ENCODE results near the gene ADGRA3.
"Not testable (repeated sequence)": the region's sequence is repeated elsewhere in the genome, so short reads cannot be mapped to it uniquely, and the experiment has no call there.

ADGRA3 gene

DNA sequence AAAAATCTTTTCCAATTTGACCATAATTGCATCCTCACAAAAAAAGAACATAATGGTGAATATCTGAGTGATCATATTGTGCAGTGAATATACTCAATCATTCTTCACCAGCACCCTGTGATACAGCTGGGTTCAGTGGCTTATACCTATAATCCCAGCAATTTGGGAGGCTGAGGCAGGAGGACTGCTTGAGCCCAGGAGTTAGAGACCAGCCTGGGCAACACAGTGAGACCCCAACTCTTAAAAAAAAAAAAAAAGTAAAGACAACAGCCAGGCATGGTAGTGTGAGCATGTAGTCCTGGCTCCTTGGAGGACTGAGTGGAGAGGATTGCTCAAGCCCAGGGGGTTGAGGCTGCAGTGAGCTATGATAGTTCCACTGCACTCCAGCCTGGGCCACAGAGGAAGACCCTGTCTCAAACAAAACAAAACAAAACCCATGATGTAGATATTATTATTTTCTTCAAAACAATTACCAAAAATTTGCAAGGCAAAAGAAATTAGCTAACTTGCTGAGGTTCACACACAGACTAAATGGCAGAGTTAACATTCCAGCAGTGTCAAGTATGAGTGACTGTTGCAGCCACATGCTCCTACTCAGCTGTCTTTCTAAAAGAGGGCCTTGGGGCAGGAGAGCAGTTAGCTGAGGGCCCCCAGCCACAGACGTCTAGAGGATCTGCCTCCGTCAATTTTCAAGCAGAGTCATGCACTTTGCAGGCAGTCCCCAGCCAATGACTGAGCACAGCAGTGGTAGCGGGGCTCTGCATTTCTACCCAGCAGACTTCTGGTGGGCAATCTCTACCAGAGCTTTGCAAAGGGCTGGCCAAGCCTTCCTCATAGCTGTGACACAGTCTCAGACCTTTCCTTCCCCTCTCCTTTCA, 33.4 kb downstream of the ADGRA3 start:
- no peak overlapping the region for H3K4me3 ChIP-seq (ENCODE audit: low read length)
- DNase-seq (ENCODE audit: low read depth, low spot score) = no peak
- WGBS (ENCODE audit: insufficient coverage, insufficient read length) = no CpG with 5 or more reads among the region's 3 CpGs
- H3K27me3 ChIP-seq (ENCODE audit: control insufficient read depth, insufficient read depth, low read length) = no peaks in the 10 kb centered on the region
- H3K9me3 ChIP-seq (ENCODE audit: control insufficient read depth, insufficient read depth, low read length) = no peaks in the 10 kb centered on the region
- no peak overlapping the region for H3K27ac ChIP-seq (ENCODE audit: low read length)
- H3K36me3 ChIP-seq (ENCODE audit: control insufficient read depth, insufficient read depth, low read length) = no peaks in the 10 kb centered on the region
- H3K4me1 ChIP-seq (ENCODE audit: control insufficient read depth, insufficient read depth, low read length) = peaks cover 5% of the 10 kb centered on the region

DNA sequence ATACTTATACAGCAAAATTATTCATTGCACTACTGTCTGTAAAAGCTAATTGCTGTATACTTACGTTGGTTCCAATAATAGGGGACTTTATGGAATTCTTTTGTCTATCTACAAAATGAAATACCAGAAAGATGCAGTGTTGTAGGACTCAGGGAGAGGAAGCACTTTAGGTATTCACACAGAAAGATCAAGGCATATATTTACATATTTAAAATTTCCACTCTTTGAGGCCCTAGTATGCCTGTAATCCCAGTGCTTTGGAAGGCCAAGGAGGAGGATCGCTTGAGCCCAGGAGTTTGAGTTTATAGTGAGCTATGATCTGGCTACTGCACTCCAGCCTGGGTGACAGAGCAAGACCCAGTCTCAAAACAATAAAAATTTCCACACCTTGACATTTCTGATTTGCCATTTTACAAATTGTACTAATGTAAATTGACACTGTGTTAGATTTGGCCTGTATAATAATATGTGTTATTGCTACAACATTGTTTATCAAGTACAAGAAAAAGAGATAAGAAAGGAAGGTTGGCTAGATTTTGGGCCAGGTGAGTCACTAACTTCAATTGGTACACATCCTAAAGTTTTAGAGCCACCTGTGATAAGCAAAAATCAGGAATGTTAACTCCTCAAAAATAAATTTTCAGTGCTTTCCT, 35.1 kb downstream of the ADGRA3 start:
- H3K27ac ChIP-seq (ENCODE audit: low read length) = no peak overlapping the region
- DNase-seq (ENCODE audit: low read depth, low spot score) = no peak
- no peaks in the 10 kb centered on the region for H3K9me3 ChIP-seq (ENCODE audit: control insufficient read depth, insufficient read depth, low read length)
- H3K27me3 ChIP-seq (ENCODE audit: control insufficient read depth, insufficient read depth, low read length) = no peaks in the 10 kb centered on the region
- peaks cover 2% of the 10 kb centered on the region for H3K4me1 ChIP-seq (ENCODE audit: control insufficient read depth, insufficient read depth, low read length)
- no peaks in the 10 kb centered on the region for H3K36me3 ChIP-seq (ENCODE audit: control insufficient read depth, insufficient read depth, low read length)
- WGBS (ENCODE audit: insufficient coverage, insufficient read length) = no CpG with 5 or more reads among the region's 2 CpGs
- no peak overlapping the region for H3K4me3 ChIP-seq (ENCODE audit: low read length)

DNA sequence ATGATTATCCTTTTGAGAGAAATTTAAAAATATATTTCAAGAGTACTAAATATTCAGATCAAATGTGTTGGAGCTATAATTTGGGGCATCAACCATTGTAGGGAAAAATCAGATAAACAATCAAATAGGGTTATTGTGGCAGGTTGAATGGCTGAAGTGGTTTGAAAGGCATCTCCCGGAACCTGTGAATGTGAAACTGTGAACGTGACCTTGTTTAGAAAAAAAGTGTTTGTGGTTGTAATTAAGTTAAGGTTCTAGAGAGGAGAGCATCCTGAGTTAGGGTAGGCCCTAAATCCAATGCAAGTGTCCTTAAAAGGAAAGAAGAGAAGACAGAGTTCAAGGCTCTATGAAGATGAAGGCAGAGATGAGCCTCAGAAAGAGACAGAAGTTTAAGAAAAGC, 37.4 kb downstream of the ADGRA3 start:
- no peak for DNase-seq (ENCODE audit: low read depth, low spot score)
- Histone ChIP-seq H3K27me3 (ENCODE audit: control insufficient read depth, insufficient read depth, low read length) (no peaks in the 10 kb centered on the region), H3K4me1 (ENCODE audit: control insufficient read depth, insufficient read depth, low read length) (peaks cover 5% of the 10 kb centered on the region), H3K27ac (ENCODE audit: low read length) (no peak overlapping the region), H3K4me3 (ENCODE audit: low read length) (no peak overlapping the region), H3K9me3 (ENCODE audit: control insufficient read depth, insufficient read depth, low read length) (no peaks in the 10 kb centered on the region), H3K36me3 (ENCODE audit: control insufficient read depth, insufficient read depth, low read length) (no peaks in the 10 kb centered on the region)
- no CpG with 5 or more reads among the region's 2 CpGs for WGBS (ENCODE audit: insufficient coverage, insufficient read length)

DNA sequence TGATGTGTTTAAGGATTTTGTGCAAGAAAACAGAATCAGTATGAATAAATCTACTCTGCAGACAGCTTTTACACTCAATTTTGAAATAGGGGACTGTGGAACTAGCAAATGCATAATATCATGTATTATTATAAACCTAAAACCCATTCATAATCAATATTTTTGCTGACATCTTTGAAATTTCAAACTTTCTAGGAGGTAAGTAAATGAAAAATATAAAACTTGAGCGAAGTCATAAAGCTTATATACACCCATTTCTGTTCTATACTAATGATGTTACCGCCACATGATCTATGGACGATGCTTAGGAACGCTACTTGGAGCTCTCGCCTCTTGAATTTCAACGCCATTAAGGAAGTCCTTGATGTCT, 38.1 kb downstream of the ADGRA3 start:
- Histone ChIP-seq H3K9me3 (ENCODE audit: control insufficient read depth, insufficient read depth, low read length) (no peaks in the 10 kb centered on the region), H3K27ac (ENCODE audit: low read length) (no peak overlapping the region), H3K36me3 (ENCODE audit: control insufficient read depth, insufficient read depth, low read length) (no peaks in the 10 kb centered on the region), H3K4me1 (ENCODE audit: control insufficient read depth, insufficient read depth, low read length) (peaks cover 3% of the 10 kb centered on the region), H3K4me3 (ENCODE audit: low read length) (no peak overlapping the region), H3K27me3 (ENCODE audit: control insufficient read depth, insufficient read depth, low read length) (no peaks in the 10 kb centered on the region)
- no peak for DNase-seq (ENCODE audit: low read depth, low spot score)
- WGBS (ENCODE audit: insufficient coverage, insufficient read length) = no CpG with 5 or more reads among the region's 6 CpGs

DNA sequence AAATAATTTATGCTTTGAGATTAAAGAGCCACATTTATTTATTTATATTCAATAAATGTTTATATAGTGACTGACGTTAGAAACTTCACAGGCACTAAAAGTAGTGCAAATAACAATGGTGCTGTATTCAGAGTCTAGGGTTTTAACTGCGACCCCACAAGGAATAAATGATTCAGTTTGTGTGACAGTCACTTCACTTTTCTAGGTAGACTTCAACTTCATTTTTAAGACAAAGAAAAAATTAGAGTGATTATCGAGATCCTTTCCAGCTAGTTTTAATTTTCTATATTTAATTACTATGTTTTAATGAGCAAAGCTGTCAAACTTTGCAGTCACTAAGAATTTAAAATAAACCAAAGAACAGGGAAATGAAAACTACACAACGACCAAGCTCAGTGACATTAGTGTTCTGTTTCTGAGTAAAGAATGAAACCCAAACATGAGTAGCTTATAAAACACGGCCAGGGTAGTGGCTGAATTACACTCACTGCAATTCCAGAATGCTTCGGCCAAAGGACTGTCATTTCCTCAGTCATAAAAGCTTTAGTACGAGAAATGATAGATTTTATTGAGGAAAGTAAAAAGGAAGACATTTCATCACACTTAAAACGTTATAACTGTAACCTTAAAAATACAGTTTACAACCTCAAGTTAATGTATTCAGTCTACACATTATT, 38.6 kb downstream of the ADGRA3 start:
- H3K4me3 ChIP-seq (ENCODE audit: low read length) = no peak overlapping the region

DNA sequence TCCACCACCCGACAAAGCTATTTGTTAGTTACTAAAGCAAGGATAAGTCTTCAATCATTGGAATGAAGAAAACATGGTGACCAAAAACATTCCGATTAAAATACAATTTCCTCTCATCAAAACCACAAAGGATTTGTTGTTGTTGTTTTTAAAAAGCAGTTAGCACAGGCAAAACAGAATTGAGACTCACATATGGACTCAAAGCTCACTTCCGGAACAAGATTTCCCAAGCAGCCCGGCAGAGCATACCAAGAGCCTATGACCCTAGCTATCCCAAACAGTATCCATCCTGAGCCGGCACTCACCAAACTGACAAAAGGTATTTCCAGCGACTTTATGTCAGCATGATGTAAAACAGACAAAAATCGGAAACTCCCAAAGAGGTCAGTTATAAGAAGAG, 39.9 kb downstream of the ADGRA3 start:
- no peak overlapping the region for H3K27ac ChIP-seq (ENCODE audit: low read length)
- H3K4me1 ChIP-seq (ENCODE audit: control insufficient read depth, insufficient read depth, low read length) = peaks cover 4% of the 10 kb centered on the region
- WGBS (ENCODE audit: insufficient coverage, insufficient read length) = no CpG with 5 or more reads among the region's 7 CpGs
- H3K36me3 ChIP-seq (ENCODE audit: control insufficient read depth, insufficient read depth, low read length) = peaks cover 2% of the 10 kb centered on the region; the same call in 1 of the 2 replicates
- H3K27me3 ChIP-seq (ENCODE audit: control insufficient read depth, insufficient read depth, low read length) = no peaks in the 10 kb centered on the region
- no peaks in the 10 kb centered on the region for H3K9me3 ChIP-seq (ENCODE audit: control insufficient read depth, insufficient read depth, low read length)
- no peak for DNase-seq (ENCODE audit: low read depth, low spot score)
- H3K4me3 ChIP-seq (ENCODE audit: low read length) = no peak overlapping the region

More for the DNA sequence above, 38.6 kb downstream of the ADGRA3 start:
- WGBS (ENCODE audit: insufficient coverage, insufficient read length) = no CpG with 5 or more reads among the region's 8 CpGs
- Histone ChIP-seq H3K27ac (ENCODE audit: low read length) (no peak overlapping the region), H3K36me3 (ENCODE audit: control insufficient read depth, insufficient read depth, low read length) (no peaks in the 10 kb centered on the region), H3K4me1 (ENCODE audit: control insufficient read depth, insufficient read depth, low read length) (peaks cover 3% of the 10 kb centered on the region; the same call in 1 of the 2 replicates), H3K9me3 (ENCODE audit: control insufficient read depth, insufficient read depth, low read length) (no peaks in the 10 kb centered on the region), H3K27me3 (ENCODE audit: control insufficient read depth, insufficient read depth, low read length) (no peaks in the 10 kb centered on the region)
- no peak for DNase-seq (ENCODE audit: low read depth, low spot score)

DNA sequence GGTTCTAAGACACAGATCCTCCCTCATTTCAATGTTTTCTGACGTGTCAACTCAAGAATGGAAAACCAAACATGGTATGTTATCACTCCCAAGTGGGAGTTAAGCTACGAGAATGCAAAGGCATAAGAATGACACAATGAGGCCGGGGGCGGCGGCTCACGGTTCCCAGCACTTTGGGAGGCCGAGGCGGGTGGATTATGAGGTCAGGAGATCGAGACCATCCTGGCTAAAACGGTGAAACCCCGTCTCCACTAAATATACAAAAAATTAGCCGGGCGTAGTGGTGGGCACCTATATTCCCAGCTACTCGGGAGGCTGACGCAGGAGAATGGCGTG, 40.6 kb downstream of the ADGRA3 start:
- not testable (repeated sequence) for H3K27me3 ChIP-seq (ENCODE audit: control insufficient read depth, insufficient read depth, low read length); H3K9me3 ChIP-seq (ENCODE audit: control insufficient read depth, insufficient read depth, low read length); H3K4me1 ChIP-seq (ENCODE audit: control insufficient read depth, insufficient read depth, low read length); DNase-seq (ENCODE audit: low read depth, low spot score); H3K4me3 ChIP-seq (ENCODE audit: low read length); H3K36me3 ChIP-seq (ENCODE audit: control insufficient read depth, insufficient read depth, low read length); H3K27ac ChIP-seq (ENCODE audit: low read length)
- no CpG with 5 or more reads among the region's 16 CpGs for WGBS (ENCODE audit: insufficient coverage, insufficient read length)

DNA sequence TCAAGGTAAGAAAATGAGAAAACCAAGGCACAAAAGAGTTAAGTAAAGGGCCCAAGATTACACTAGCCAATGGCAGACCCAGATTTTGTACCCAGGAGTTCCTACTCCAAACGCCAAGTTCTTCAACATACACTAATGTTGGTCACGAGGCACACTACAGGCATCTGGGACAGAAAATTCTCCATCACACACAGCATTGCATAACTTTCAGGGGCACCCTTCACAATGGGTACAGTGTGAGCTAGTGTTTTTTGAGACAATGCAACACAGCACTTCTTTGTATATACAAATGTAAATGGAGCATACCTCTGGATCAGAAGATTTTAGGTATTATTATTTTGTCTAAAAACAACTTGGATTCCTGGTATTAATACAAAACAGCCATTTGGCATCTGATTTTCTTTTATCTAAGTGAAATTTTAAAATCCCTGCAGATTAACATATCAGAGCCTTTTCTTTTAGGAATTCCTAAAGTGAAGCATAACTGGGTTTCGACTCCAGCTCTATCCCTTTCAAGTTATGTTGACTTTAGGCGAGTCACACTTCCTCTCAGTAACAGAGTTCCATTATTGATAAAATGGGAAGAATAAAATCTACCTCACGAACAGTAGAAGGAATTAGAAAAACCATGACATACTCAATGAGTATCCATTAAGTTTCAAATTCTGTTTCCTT, 41.1 kb downstream of the ADGRA3 start:
- DNase-seq (ENCODE audit: low read depth, low spot score) = no peak
- Histone ChIP-seq H3K4me3 (ENCODE audit: low read length) (no peak overlapping the region), H3K27me3 (ENCODE audit: control insufficient read depth, insufficient read depth, low read length) (no peaks in the 10 kb centered on the region), H3K27ac (ENCODE audit: low read length) (no peak overlapping the region), H3K36me3 (ENCODE audit: control insufficient read depth, insufficient read depth, low read length) (peaks cover 5% of the 10 kb centered on the region; the same call in 1 of the 2 replicates), H3K9me3 (ENCODE audit: control insufficient read depth, insufficient read depth, low read length) (no peaks in the 10 kb centered on the region), H3K4me1 (ENCODE audit: control insufficient read depth, insufficient read depth, low read length) (peaks cover 4% of the 10 kb centered on the region)
- no CpG with 5 or more reads among the region's 5 CpGs for WGBS (ENCODE audit: insufficient coverage, insufficient read length)

DNA sequence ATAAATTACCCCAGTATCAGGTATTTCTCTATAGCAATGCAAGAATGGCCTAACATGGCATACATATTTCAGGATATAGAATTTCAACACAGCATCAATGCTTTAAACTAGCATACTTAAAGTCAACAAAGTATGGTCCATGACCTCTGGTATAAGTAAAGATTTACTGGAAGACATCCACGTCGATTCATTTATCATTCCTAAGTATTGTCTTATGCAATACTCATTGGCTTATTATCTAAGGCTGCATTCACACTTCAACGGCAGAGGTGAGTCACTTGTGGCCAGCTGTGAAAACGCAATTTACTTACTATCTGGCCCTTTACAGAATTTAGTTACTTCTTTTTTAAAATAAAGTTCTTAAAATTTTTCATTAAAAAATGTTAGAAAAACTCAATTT, 42.6 kb downstream of the ADGRA3 start:
- H3K36me3 ChIP-seq (ENCODE audit: control insufficient read depth, insufficient read depth, low read length) = peaks cover 5% of the 10 kb centered on the region; the same call in 1 of the 2 replicates
- no peaks in the 10 kb centered on the region for H3K27me3 ChIP-seq (ENCODE audit: control insufficient read depth, insufficient read depth, low read length)
- WGBS (ENCODE audit: insufficient coverage, insufficient read length) = no CpG with 5 or more reads among the region's 4 CpGs
- no peak for DNase-seq (ENCODE audit: low read depth, low spot score)
- peaks cover 4% of the 10 kb centered on the region for H3K4me1 ChIP-seq (ENCODE audit: control insufficient read depth, insufficient read depth, low read length)
- no peak overlapping the region for H3K27ac ChIP-seq (ENCODE audit: low read length)
- no peak overlapping the region for H3K4me3 ChIP-seq (ENCODE audit: low read length)
- H3K9me3 ChIP-seq (ENCODE audit: control insufficient read depth, insufficient read depth, low read length) = no peaks in the 10 kb centered on the region

DNA sequence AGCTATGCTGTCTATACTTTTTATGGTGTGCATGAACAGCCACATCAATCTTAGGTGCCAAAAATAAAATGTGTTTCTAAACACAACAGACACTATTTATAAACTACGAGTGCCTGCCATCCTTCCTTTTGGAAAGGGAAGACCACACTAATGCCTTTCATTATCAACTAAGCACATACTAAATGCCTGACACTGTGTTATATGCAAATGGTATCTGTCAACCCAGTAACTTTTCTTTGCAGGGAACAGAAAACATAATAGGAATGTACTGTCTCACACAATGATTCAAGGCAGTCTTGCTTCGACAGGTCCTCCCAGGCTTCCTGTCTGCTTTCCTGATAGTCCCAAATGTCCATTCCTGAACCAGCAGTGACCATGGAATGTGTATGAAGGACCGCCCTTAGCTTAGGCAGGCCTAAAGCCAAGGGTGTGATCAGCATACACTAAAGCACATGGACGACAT, 43.8 kb downstream of the ADGRA3 start:
- DNase-seq (ENCODE audit: low read depth, low spot score) = no peak
- no peak overlapping the region for H3K4me3 ChIP-seq (ENCODE audit: low read length)
- H3K27me3 ChIP-seq (ENCODE audit: control insufficient read depth, insufficient read depth, low read length) = no peaks in the 10 kb centered on the region
- peaks cover 5% of the 10 kb centered on the region; the same call in 1 of the 2 replicates for H3K36me3 ChIP-seq (ENCODE audit: control insufficient read depth, insufficient read depth, low read length)
- no peak overlapping the region for H3K27ac ChIP-seq (ENCODE audit: low read length)
- WGBS (ENCODE audit: insufficient coverage, insufficient read length) = no CpG with 5 or more reads among the region's 4 CpGs
- H3K9me3 ChIP-seq (ENCODE audit: control insufficient read depth, insufficient read depth, low read length) = no peaks in the 10 kb centered on the region
- H3K4me1 ChIP-seq (ENCODE audit: control insufficient read depth, insufficient read depth, low read length) = peaks cover 4% of the 10 kb centered on the region
